Effector memory CD4-positive, alpha-beta T cell (primary cell): ENCODE results near the gene PNRC1.
"Not testable (repeated sequence)": the region's sequence is repeated elsewhere in the genome, so short reads cannot be mapped to it uniquely, and the experiment has no call there.

ENCODE experiments used
- DNase-seq, 3 donors: peaks; one replicate each; pipeline ENCODE4 v3.0.0-alpha.2; 2020
- H3K27ac ChIP-seq: 2 replicates; pipeline ENCODE4 v1.7.0; 2013; ENCODE audit warnings: mild to moderate bottlenecking, low read length, moderate library complexity; ENCODE audit not compliant: insufficient read depth, poor library complexity, severe bottlenecking
- H3K27me3 ChIP-seq: replicated peaks from 2 replicates; pipeline ENCODE4 v1.7.0; 2013; ENCODE audit warnings: mild to moderate bottlenecking, low read length; ENCODE audit not compliant: insufficient read depth, control insufficient read depth, poor library complexity, severe bottlenecking
- H3K36me3 ChIP-seq: 2 replicates; pipeline ENCODE4 v1.7.0; 2013; ENCODE audit warnings: mild to moderate bottlenecking, low read length, moderate library complexity; ENCODE audit not compliant: control insufficient read depth, insufficient read depth
- H3K4me1 ChIP-seq: 2 replicates; pipeline ENCODE4 v1.7.0; 2013; ENCODE audit warnings: low read length, mild to moderate bottlenecking; ENCODE audit not compliant: control insufficient read depth, insufficient read depth, poor library complexity, severe bottlenecking
- H3K4me3 ChIP-seq: 2 replicates; pipeline ENCODE4 v1.7.0; 2013; ENCODE audit warnings: low read length, low read depth, mild to moderate bottlenecking; ENCODE audit not compliant: insufficient read depth, poor library complexity, severe bottlenecking
- H3K9me3 ChIP-seq: 2 replicates; pipeline ENCODE4 v1.7.0; 2013; ENCODE audit warnings: mild to moderate bottlenecking, low read length, moderate library complexity; ENCODE audit not compliant: control insufficient read depth
- total RNA-seq, 3 donors: gene quantifications; one replicate each; lab custom pipeline; 2026; lab: John Stamatoyannopoulos, UW

Gene PNRC1
- 924 to 1,356 (median 970) reads per million in 3 donors for total RNA-seq

GRCh38 chr6:89080281-89081128, at the start of gene PNRC1:
Gene PNRC1, plus strand, starts transcription at chr6:89080751. Its CDS starts 144 bp downstream, at chr6:89080895.
- H3K4me1 ChIP-seq, result peaks cover 3% of the 10 kb centered on the region
- H3K4me3 ChIP-seq, result peak within 1 kb of the TSS; percentile 97
- H3K36me3 ChIP-seq, result peaks cover 30% of the 10 kb centered on the region
- peak within 1 kb of the TSS; percentile 100 for H3K27ac ChIP-seq
- DNase-seq, result peak; percentile 99 to 100 (median 100)
- H3K27me3 ChIP-seq, result no peaks in the 10 kb centered on the region
- no peaks in the 10 kb centered on the region for H3K9me3 ChIP-seq

GRCh38 chr6:89032599-89032998, 48.0 kb upstream of the PNRC1 start:
- no peak overlapping the region for H3K4me3 ChIP-seq
- no peaks in the 10 kb centered on the region for H3K9me3 ChIP-seq
- no peaks in the 10 kb centered on the region for H3K4me1 ChIP-seq
- H3K36me3 ChIP-seq, result no peaks in the 10 kb centered on the region
- H3K27ac ChIP-seq, result no peak overlapping the region
- no peaks in the 10 kb centered on the region for H3K27me3 ChIP-seq
- no peak for DNase-seq

GRCh38 chr6:89033461-89033860, 47.1 kb upstream of the PNRC1 start:
- H3K36me3 ChIP-seq, result no peaks in the 10 kb centered on the region
- H3K4me1 ChIP-seq, result no peaks in the 10 kb centered on the region
- H3K9me3 ChIP-seq, result no peaks in the 10 kb centered on the region
- no peaks in the 10 kb centered on the region for H3K27me3 ChIP-seq
- H3K27ac ChIP-seq, result no peak overlapping the region
- no peak overlapping the region for H3K4me3 ChIP-seq
- no peak for DNase-seq

GRCh38 chr6:89034116-89034515, 46.4 kb upstream of the PNRC1 start:
- not testable (repeated sequence) for H3K9me3 ChIP-seq, H3K27ac ChIP-seq, H3K4me1 ChIP-seq, DNase-seq, H3K36me3 ChIP-seq, H3K4me3 ChIP-seq, H3K27me3 ChIP-seq

GRCh38 chr6:89034586-89035251, 45.8 kb upstream of the PNRC1 start:
- no peaks in the 10 kb centered on the region for H3K4me1 ChIP-seq
- H3K4me3 ChIP-seq, result no peak overlapping the region
- DNase-seq, result no peak
- H3K27me3 ChIP-seq, result no peaks in the 10 kb centered on the region
- no peak overlapping the region for H3K27ac ChIP-seq
- H3K9me3 ChIP-seq, result no peaks in the 10 kb centered on the region
- H3K36me3 ChIP-seq, result no peaks in the 10 kb centered on the region

GRCh38 chr6:89035252-89036101, 45.1 kb upstream of the PNRC1 start:
- H3K4me3 ChIP-seq, result no peak overlapping the region
- no peaks in the 10 kb centered on the region for H3K27me3 ChIP-seq
- no peaks in the 10 kb centered on the region for H3K4me1 ChIP-seq
- H3K27ac ChIP-seq, result no peak overlapping the region
- no peaks in the 10 kb centered on the region for H3K36me3 ChIP-seq
- H3K9me3 ChIP-seq, result no peaks in the 10 kb centered on the region
- no peak for DNase-seq

- no peaks in the 10 kb centered on the region for H3K27me3 ChIP-seq
- H3K27ac ChIP-seq, result no peak overlapping the region
- no peaks in the 10 kb centered on the region for H3K4me1 ChIP-seq
- H3K4me3 ChIP-seq, result no peak overlapping the region
- H3K36me3 ChIP-seq, result no peaks in the 10 kb centered on the region
- no peak for DNase-seq
- no peaks in the 10 kb centered on the region for H3K9me3 ChIP-seq
Observed at GRCh38 chr6:89037141-89037900, 43.2 kb upstream of the PNRC1 start.

GRCh38 chr6:89037901-89038293, 42.7 kb upstream of the PNRC1 start:
- not testable (repeated sequence) for H3K4me3 ChIP-seq, H3K9me3 ChIP-seq, H3K27ac ChIP-seq, H3K4me1 ChIP-seq, H3K27me3 ChIP-seq, DNase-seq, H3K36me3 ChIP-seq

GRCh38 chr6:89042664-89043063, 37.9 kb upstream of the PNRC1 start:
- H3K27ac ChIP-seq, result no peak overlapping the region
- H3K9me3 ChIP-seq, result no peaks in the 10 kb centered on the region
- H3K36me3 ChIP-seq, result no peaks in the 10 kb centered on the region
- H3K4me1 ChIP-seq, result no peaks in the 10 kb centered on the region
- H3K27me3 ChIP-seq, result no peaks in the 10 kb centered on the region
- DNase-seq, result no peak
- H3K4me3 ChIP-seq, result no peak overlapping the region
